HEK293 (cell line): ENCODE measurements around the gene NAT10.
A peak's percentile ranks its signal among the peaks of the same experiment; 100 is the strongest.
"Not testable (repeated sequence)": the region's sequence is repeated elsewhere in the genome, so short reads cannot be mapped to it uniquely, and the experiment has no call there.

ENCODE experiments used
- CTCF ChIA-PET: fragments of 350-600 bp; formaldehyde crosslinking; extraction: SDS; loops from one replicate; lab custom pipeline; 2021; ENCODE audit warnings: antibody characterized with exemption; lab: Yijun Ruan, JAX
- POLR2A ChIA-PET: fragments of 300-600 bp; formaldehyde crosslinking; extraction: SDS; loops from one replicate; lab custom pipeline; 2020; ENCODE audit warnings: antibody characterized with exemption, inconsistent platforms; lab: Yijun Ruan, JAX
- H3K27ac ChIP-seq: fragments of 200-500 bp; sonication (Bioruptor generic); 2 replicates; pipeline ENCODE4 v1.5.1; 2014; ENCODE audit warnings: low read depth, low read length, control low read depth, inconsistent platforms; ENCODE audit errors: extremely low read depth
- H3K36me3 ChIP-seq, 2 experiments: fragments of 200-500 bp in 1 of 2; sonication (Bioruptor generic) in 1 of 2; 1 replicate in 1 of 2; 2 replicates in 1 of 2; pipeline ENCODE4 v1.5.1; 2014 to 2017; ENCODE audit warnings: inconsistent platforms in 2 of 2, low read length in 2 of 2; ENCODE audit not compliant: control insufficient read depth in 2 of 2, insufficient read depth in 1 of 2
- H3K4me1 ChIP-seq: fragments of 200-500 bp; sonication (Bioruptor generic); 2 replicates; pipeline ENCODE4 v1.5.1; 2014; ENCODE audit warnings: mild to moderate bottlenecking, low read length, inconsistent platforms; ENCODE audit not compliant: control insufficient read depth, insufficient read depth
- H3K4me3 ChIP-seq: 2 replicates; pipeline ENCODE4 v1.5.1; 2011; ENCODE audit warnings: low read depth, mild to moderate bottlenecking, control low read depth, low read length, moderate library complexity
- H3K9me3 ChIP-seq: fragments of 200-500 bp; sonication (Bioruptor generic); 2 replicates; pipeline ENCODE4 v1.5.1; 2014; ENCODE audit warnings: low read depth, low read length, inconsistent platforms; ENCODE audit not compliant: control insufficient read depth, insufficient read depth
- EGR2 ChIP-seq: fragments of 450-650 bp; formaldehyde crosslinking; IDR thresholded peaks from 2 replicates; pipeline ENCODE4 v1.5.1; 2016; ENCODE audit warnings: low read depth, missing biosample characterization, missing genetic modification characterization
- SP7 ChIP-seq: fragments of 450-650 bp; formaldehyde crosslinking; IDR thresholded peaks from 2 replicates; pipeline ENCODE4 v1.5.1; 2016; ENCODE audit warnings: missing biosample characterization, missing genetic modification characterization
- ZBTB17 ChIP-seq: fragments of 450-650 bp; formaldehyde crosslinking; IDR thresholded peaks from 2 replicates; pipeline ENCODE4 v1.5.1; 2016; ENCODE audit warnings: missing biosample characterization, missing genetic modification characterization
- ZNF121 ChIP-seq: fragments of 450-650 bp; formaldehyde crosslinking; IDR thresholded peaks from 2 replicates; pipeline ENCODE4 v1.5.1; 2016; ENCODE audit warnings: missing biosample characterization, missing genetic modification characterization
- ZNF157 ChIP-seq: fragments of 450-650 bp; formaldehyde crosslinking; IDR thresholded peaks from 2 replicates; pipeline ENCODE4 v1.5.1; 2016; ENCODE audit warnings: missing biosample characterization, missing genetic modification characterization
- ZNF175 ChIP-seq: fragments of 450-650 bp; formaldehyde crosslinking; IDR thresholded peaks from 2 replicates; pipeline ENCODE4 v1.5.1; 2016; ENCODE audit warnings: missing biosample characterization, missing genetic modification characterization
- ZNF626 ChIP-seq: fragments of 450-650 bp; sonication (Bioruptor Pico); formaldehyde crosslinking; IDR thresholded peaks from 2 replicates; pipeline ENCODE4 v1.5.1; 2018; ENCODE audit warnings: missing biosample characterization, missing genetic modification characterization, inconsistent platforms
- ZNF707 ChIP-seq: fragments of 450-650 bp; formaldehyde crosslinking; IDR thresholded peaks from 2 replicates; pipeline ENCODE4 v1.5.1; 2016; ENCODE audit warnings: missing biosample characterization, missing genetic modification characterization
- ZNF830 ChIP-seq: fragments of 450-650 bp; IDR thresholded peaks from 2 replicates; pipeline ENCODE4 v1.5.0; 2018; ENCODE audit warnings: missing biosample characterization, missing genetic modification characterization, low read depth, mild to moderate bottlenecking, moderate library complexity
- ZSCAN16 ChIP-seq: fragments of 450-650 bp; formaldehyde crosslinking; IDR thresholded peaks from 2 replicates; pipeline ENCODE4 v1.5.1; 2016; ENCODE audit warnings: missing biosample characterization, missing genetic modification characterization
- TF ChIP-seq, protein P1 (sequence below): fragments of 450-650 bp; formaldehyde crosslinking; IDR thresholded peaks from 2 replicates; pipeline ENCODE4 v1.5.1; 2016; ENCODE audit warnings: missing biosample characterization, missing genetic modification characterization
- TF ChIP-seq, protein P2 (sequence below): fragments of 450-650 bp; formaldehyde crosslinking; IDR thresholded peaks from 2 replicates; pipeline ENCODE4 v1.5.1; 2016; ENCODE audit warnings: missing biosample characterization, missing genetic modification characterization

The NAT10 gene

DNA sequence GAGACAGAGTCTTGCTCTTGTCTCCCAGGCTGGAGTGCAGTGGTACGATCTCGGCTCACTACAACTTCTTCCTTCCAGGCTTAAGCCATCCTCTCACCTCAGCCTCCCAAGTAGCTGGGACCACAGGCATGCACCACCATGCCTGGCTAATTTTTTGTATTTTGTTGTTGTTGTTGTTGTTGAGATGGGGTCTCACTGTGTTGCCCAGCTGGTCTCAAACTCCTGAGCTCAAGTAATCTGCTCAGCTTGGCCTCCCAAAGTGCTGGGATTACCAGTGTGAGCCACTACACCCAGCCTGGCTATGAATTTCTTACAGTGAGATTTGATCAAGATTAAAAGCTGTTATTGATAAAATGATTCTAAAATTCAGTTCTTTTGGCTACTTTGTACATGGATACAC, 10.5 kb upstream of the NAT10 start:
- TF ChIP-seq ZNF121 (tag by site-specific recombination), result peak; percentile 82
- TF ChIP-seq, all 188 proteins: peak for 1; not testable (repeated sequence) for 187
- H3K27ac ChIP-seq, CTCF ChIA-PET, H3K4me1 ChIP-seq, H3K4me3 ChIP-seq, H3K9me3 ChIP-seq: not testable (repeated sequence)
- peaks cover 54 to 100% of the 10 kb centered on the region in 2 experiments for H3K36me3 ChIP-seq
- POLR2A ChIA-PET, result interaction anchor here (1.0 to 1.7 kb wide), 2 partner anchors 10 to 44 kb away, joined by 4 to 5 read pairs; partner anchors contain the start of genes CAPRIN1 and NAT10

DNA sequence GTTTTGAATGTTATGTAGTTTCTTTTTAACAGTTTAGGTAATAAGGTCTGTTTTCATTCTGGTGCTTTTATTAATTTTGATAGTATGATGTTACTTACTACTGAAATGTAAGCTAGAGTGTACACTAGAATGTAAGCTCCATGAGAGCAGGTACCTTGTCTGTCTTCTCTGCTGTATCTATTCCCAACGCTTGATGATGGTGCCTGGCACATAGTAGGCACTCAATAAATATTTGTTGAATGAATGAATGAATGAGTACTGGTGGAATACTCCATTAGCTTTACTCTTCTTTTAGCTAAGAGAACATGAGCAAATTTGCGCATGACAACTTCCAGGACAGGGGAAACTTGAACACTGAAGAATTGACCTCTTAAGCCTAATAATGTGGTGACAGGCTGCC, 6.6 kb upstream of the NAT10 start:
- H3K27ac ChIP-seq, result no peak overlapping the region
- ChIA-PET CTCF (interaction anchor here (0.7 to 1.2 kb wide), 2 partner anchors 13 to 18 kb away, joined by 3 to 5 read pairs; no protein-coding TSS in a partner anchor), POLR2A (no interaction called here)
- no peaks in the 10 kb centered on the region for H3K9me3 ChIP-seq
- H3K4me3 ChIP-seq, result no peak overlapping the region
- TF ChIP-seq, protein P1, sequence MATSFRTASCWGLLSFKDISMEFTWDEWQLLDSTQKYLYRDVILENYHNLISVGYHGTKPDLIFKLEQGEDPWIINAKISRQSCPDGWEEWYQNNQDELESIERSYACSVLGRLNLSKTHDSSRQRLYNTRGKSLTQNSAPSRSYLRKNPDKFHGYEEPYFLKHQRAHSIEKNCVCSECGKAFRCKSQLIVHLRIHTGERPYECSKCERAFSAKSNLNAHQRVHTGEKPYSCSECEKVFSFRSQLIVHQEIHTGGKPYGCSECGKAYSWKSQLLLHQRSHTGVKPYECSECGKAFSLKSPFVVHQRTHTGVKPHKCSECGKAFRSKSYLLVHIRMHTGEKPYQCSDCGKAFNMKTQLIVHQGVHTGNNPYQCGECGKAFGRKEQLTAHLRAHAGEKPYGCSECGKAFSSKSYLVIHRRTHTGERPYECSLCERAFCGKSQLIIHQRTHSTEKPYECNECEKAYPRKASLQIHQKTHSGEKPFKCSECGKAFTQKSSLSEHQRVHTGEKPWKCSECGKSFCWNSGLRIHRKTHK, result no peak
- TF ChIP-seq SP7 (tag by site-specific recombination) (no peak), ZNF175 (tag by site-specific recombination) (no peak), ZNF830 (no peak), ZNF157 (tag by site-specific recombination) (no peak)
- no peaks in the 10 kb centered on the region for H3K4me1 ChIP-seq
- peaks cover 23 to 89% of the 10 kb centered on the region in 2 experiments for H3K36me3 ChIP-seq

DNA sequence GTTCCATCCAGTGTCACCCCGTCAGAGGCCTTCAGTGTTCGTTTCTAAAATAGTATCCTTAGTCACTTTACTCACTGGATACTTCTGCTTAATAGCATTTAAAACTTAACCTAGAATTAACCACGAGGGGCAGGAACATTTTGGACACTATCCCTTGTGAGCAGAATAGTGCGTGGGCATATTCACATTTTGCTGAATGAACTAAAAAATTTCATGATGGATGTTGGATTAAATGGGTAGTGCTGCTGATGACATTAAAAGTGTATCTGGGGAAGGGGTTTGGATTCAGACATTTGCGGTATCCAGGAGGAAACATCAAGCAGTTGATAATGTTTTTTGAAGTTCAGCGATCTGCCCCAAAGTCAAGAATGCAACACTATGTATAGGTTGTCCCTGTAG, 750 bp upstream of the NAT10 start:
- CTCF ChIA-PET, result no interaction called here
- TF ChIP-seq ZNF626 (tag by site-specific recombination), result no peak
- TF ChIP-seq EGR2 (tag by site-specific recombination), result no peak
- no peak for TF ChIP-seq ZSCAN16
- TF ChIP-seq ZNF707, result no peak
- Histone ChIP-seq H3K36me3 (peaks cover 0 to 53% of the 10 kb centered on the region in 2 experiments; a peak in 2 of 3 replicates), H3K4me3 (peak overlapping the region; percentile 79), H3K4me1 (no peaks in the 10 kb centered on the region), H3K27ac (peak overlapping the region; percentile 80), H3K9me3 (no peaks in the 10 kb centered on the region)
- POLR2A ChIA-PET, result interaction anchor here (0.6 to 1.5 kb wide), 12 partner anchors 9 to 252 kb away, joined by 3 to 13 read pairs (median 4); partner anchors contain the start of genes ABTB2 and CAPRIN1

- peak; percentile 50 for TF ChIP-seq ZBTB17 (tag by site-specific recombination)
- TF ChIP-seq, protein P2, sequence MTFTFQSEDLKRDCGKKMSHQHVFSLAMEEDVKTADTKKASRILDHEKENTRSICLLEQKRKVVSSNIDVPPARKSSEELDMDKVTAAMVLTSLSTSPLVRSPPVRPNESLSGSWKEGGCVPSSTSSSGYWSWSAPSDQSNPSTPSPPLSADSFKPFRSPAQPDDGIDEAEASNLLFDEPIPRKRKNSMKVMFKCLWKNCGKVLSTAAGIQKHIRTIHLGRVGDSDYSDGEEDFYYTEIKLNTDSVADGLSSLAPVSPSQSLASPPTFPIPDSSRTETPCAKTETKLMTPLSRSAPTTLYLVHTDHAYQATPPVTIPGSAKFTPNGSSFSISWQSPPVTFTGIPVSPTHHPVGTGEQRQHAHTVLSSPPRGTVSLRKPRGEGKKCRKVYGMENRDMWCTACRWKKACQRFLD (tag by site-specific recombination), result no peak
- CTCF ChIA-PET, result interaction anchor here (0.5 to 2.4 kb wide), 4 partner anchors 109 to 387 kb away, joined by 3 to 8 read pairs (median 4); no protein-coding TSS in a partner anchor
- peak overlapping the region; percentile 79 for H3K4me3 ChIP-seq
- no peaks in the 10 kb centered on the region for H3K9me3 ChIP-seq
- no peaks in the 10 kb centered on the region for H3K4me1 ChIP-seq
- peaks cover 9 to 55% of the 10 kb centered on the region in 2 experiments for H3K36me3 ChIP-seq
- POLR2A ChIA-PET, result interaction anchor here (0.9 to 1.5 kb wide), 9 partner anchors 10 to 252 kb away, joined by 3 to 13 read pairs (median 5); partner anchors contain the start of genes ABTB2 and CAPRIN1
- H3K27ac ChIP-seq, result peak overlapping the region; percentile 80
Observed at GRCh38 chr11:34105957-34106504, 602 bp downstream of the NAT10 start.
